Coronary artery (tissue), 2 donors: ENCODE data around the gene LRRC15.

ENCODE experiments used
- DNase-seq: peaks from one replicate; pipeline ENCODE4 v3.0.0-alpha.2; 2017; ENCODE audit warnings: low spot score
- H3K27ac ChIP-seq, 2 donors: fragments of 200-600 bp; sonication (generic); one replicate each; pipeline ENCODE4 v1.5.1; 2016 to 2019
- H3K4me3 ChIP-seq: fragments of 200-600 bp; sonication (generic); 2 replicates; pipeline ENCODE4 v1.5.1; 2016; ENCODE audit warnings: mild to moderate bottlenecking, moderate library complexity
- CTCF ChIP-seq: fragments of 200-600 bp; sonication (generic); IDR thresholded peaks from one replicate; pipeline ENCODE4 v1.5.1; 2019; ENCODE audit warnings: antibody characterized with exemption

LRRC15 gene

GRCh38 chr3:194369522-194370279 is at the start of gene LRRC15:
LRRC15 (minus strand) TSS chr3:194369743; CDS start chr3:194361043, 8,700 bp downstream.
- no peak for TF ChIP-seq CTCF
- no peak for DNase-seq
- H3K27ac ChIP-seq, result no peak within 1 kb of the TSS
- peak within 1 kb of the TSS; percentile 5 for H3K4me3 ChIP-seq

- Histone ChIP-seq H3K4me3 (no peak overlapping the region), H3K27ac (no peak overlapping the region)
- no peak for TF ChIP-seq CTCF
- DNase-seq, result no peak
Observed at GRCh38 chr3:194418671-194419070, 49.1 kb upstream of the LRRC15 start.

GRCh38 chr3:194407423-194407822 is 37.9 kb upstream of the LRRC15 start:
- no peak for DNase-seq
- Histone ChIP-seq H3K4me3 (no peak overlapping the region), H3K27ac (no peak overlapping the region)
- no peak for TF ChIP-seq CTCF

GRCh38 chr3:194405766-194406165 is 36.2 kb upstream of the LRRC15 start:
- Histone ChIP-seq H3K4me3 (no peak overlapping the region), H3K27ac (no peak overlapping the region)
- no peak for DNase-seq
- TF ChIP-seq CTCF, result no peak

- peak; percentile 58 for TF ChIP-seq CTCF
- H3K4me3 ChIP-seq, result no peak overlapping the region
- H3K27ac ChIP-seq, result no peak overlapping the region
- DNase-seq, result no peak
Observed at GRCh38 chr3:194404365-194405140, 35.0 kb upstream of the LRRC15 start.

- no peak overlapping the region for H3K27ac ChIP-seq
- no peak for TF ChIP-seq CTCF
- no peak overlapping the region for H3K4me3 ChIP-seq
- DNase-seq, result no peak
Observed at GRCh38 chr3:194401868-194402329, 32.4 kb upstream of the LRRC15 start.
